Measurements from ENCODE around the gene CD207.
"Not testable (repeated sequence)": the region's sequence is repeated elsewhere in the genome, so short reads cannot be mapped to it uniquely, and the experiment has no call there.

The CD207 gene

DNA sequence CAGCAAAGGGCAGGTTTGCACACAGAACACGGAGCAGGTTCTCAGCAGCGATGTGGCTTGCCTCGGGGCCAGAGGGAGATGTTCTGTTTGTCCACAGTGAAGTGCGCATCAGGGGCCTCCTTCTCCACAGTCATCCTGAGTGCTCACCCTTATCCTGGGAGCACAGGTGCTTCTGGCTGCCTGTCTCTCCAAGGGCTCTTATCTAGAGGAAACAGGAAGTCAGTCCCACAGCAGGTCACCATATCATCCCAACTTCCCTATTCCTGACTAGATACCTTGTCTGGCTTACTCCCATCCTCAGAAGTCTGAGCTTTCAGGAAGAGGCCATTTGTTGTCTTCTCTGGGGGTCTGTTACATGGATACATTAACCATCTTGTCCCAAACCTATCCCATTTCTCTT is at the start of gene CD207:
Gene CD207 (minus strand): TSS at position 174 of the 400 bp plus-strand sequence. CDS start 40 bp downstream, at position 134.
- no peak for DNase-seq (ENCODE audit: low read depth, low spot score)

DNA sequence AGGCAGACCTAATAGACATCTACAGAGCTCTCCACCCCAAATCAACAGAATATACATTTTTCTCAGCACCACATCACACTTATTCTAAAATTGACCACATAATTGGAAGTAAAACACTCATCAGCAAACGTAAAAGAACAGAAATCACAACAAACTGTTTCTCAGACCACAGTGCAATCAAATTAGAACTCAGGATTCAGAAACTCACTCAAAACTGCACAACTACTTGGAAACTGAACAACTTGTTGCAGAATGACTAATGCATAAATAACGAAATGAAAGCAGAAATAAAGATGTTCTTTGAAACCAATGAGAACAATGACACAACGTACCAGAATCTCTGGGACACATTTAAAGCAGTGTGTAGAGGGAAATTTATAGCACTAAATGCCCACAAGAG is 42.9 kb upstream of the CD207 start:
- not testable (repeated sequence) for DNase-seq (ENCODE audit: low read depth, low spot score)

DNA sequence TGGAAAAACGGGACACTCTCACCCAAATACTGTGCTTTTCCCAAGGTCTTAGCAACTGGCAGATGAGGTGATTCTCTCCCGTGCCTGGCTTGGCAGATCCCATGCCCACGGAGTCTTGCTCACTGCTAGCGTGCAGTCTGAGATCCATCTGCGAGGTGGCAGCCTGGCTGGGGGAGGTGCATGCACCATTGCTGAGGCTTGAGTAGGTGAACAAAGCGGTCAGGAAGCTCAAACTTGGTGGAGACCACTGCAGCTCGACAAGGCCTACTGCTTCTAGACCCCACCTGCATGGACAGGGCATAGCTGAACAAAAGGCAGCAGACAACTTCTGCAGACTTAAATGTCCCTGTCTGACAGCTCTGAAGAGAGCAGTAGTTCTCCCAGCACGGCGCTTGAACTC is 40.5 kb upstream of the CD207 start:
- not testable (repeated sequence) for DNase-seq (ENCODE audit: low read depth, low spot score)

- no peak for DNase-seq (ENCODE audit: low read depth, low spot score)
Observed at GRCh38 chr2:70873541-70873940, 37.9 kb upstream of the CD207 start.

- DNase-seq (ENCODE audit: low read depth, low spot score): peak; percentile 33
Observed at GRCh38 chr2:70871398-70872211, 36.0 kb upstream of the CD207 start.

DNA sequence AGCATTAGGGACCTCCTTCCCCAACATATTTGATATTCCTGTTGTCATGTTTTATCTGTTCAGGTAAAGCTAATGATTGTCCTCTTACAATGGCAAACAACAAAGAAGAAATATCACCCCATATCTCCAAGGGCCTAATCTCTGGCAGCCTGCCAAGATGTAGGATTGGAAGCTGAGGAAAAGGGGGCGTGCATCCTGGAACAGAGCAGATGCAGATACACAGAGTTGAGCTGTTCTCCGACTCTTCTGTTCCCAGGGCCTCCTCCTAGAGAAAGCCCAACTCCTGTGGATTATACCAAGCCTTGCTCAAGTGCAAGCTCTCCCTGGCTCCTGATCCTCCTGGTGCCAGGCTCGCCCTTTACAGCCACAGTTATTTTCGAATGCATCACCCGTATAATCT is 35.2 kb upstream of the CD207 start:
- no peak for DNase-seq (ENCODE audit: low read depth, low spot score)

DNA sequence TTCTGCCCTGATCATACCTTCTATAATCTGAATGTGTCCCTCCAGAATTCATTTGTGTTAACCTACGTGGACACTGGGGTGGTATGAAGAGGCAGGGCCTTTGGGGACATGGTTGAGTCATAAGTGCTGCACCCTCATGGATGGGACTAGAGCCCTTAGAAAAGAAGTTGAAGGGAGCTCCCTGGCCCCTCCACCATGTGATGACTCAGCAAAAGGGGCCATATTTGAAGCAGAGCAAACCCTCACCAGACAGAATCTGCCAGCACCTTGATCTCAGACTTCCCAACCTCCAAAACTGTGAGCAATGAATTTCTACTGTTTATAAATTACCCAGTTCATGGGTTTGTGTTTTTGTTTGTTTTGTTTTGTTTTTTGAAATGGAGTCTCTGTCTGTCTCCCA is 33.4 kb upstream of the CD207 start:
- DNase-seq (ENCODE audit: low read depth, low spot score): no peak

DNA sequence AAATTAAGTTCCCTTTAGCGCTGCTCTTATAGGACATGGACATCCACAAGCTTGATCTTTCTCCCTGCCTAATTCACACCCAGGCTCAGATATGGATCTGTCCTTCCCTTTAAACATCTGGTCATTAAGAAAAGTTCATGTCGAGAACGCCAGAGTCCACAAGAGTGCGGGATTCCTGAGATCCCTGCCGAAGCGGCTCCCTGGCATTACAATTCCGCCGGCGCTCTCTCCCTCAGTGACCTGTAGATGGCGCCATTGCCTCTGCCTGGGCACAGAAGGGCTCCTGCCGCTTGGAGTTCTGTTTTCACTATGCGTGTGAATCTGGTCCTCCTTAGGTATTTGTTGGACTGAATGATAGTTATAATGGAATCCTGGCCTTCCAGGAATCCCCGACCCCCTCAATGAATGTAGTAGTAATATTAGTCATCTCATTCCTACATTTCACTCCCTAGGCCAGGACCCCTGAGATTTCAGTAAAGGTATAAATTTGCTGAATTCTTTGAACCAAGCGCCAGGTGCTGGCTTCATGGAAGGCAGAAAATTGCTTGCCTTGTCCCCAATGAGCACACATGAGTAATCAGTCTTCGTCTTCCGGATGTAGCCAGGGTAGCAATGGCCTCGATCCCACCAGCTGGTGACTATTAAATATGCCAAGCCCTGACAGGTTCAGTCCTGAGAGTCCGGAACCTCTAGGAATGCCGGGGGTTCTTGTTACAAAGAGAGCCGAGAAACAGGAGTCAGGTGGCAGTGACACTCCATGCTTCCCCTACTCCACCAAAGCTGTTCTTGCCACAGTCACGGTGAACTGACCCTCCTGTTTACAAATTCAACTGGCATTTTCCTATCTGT is 26.4 kb upstream of the CD207 start:
- peak; percentile 37 for DNase-seq (ENCODE audit: low read depth, low spot score)

DNA sequence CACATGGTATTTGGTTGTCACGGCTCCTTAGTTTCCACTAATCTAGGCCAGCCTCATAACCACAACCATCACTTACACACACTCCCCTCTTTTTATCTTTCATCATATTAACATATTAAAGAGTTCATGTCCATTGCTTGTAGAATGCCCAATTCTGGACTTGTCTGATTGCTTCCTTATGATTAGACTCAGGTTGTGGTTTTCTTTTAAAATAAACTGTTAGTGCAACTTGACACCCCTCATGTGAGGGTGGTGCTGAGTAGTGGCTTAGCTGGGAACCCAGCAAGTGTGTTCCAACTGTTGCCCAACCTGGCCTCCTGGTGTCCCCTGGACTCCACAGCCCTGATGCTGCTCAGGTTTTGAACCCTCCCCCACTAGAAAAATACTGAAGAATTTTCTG is 20.1 kb upstream of the CD207 start:
- DNase-seq (ENCODE audit: low read depth, low spot score): no peak

GRCh38 chr2:70854411-70854810 is 18.8 kb upstream of the CD207 start:
- no peak for DNase-seq (ENCODE audit: low read depth, low spot score)

DNA sequence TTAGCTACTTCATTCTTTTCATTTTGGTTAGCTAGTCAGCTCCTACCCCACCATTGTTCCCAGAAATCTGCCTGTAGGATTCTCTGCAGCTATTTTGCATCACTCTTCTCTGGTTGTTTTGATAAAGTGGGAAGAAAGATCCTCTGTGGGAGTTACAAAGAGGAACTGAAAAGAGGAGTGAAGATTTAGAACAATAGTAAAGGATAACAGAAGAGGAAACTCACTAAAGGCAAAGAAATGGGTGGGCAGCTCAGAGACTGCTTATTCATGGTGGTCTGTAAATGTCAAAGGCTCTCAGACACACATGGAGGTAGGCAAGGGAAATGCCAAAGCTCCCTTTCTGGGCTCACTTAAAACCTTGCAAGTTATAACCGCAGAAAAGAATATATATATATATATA is 17.2 kb upstream of the CD207 start:
- DNase-seq (ENCODE audit: low read depth, low spot score): no peak

DNA sequence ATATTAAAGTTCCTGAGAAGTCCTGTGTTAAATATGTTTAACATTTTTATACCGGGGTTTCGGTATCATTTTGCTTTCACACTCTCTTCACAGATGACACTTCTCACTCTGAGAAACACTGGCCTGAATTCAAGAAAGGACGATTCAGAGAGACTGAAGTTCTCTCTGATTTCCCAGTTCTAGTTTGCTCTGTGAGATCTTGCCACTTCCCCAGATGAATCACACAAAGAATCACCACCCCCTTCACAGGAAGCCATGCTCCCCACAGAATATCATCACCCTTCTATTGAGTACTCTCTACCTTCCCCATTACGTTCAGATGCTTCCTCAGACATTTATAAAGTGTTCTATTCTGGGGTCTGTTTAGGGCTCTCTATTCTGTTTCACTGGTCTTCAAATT is 16.1 kb upstream of the CD207 start:
- DNase-seq (ENCODE audit: low read depth, low spot score): no peak

DNA sequence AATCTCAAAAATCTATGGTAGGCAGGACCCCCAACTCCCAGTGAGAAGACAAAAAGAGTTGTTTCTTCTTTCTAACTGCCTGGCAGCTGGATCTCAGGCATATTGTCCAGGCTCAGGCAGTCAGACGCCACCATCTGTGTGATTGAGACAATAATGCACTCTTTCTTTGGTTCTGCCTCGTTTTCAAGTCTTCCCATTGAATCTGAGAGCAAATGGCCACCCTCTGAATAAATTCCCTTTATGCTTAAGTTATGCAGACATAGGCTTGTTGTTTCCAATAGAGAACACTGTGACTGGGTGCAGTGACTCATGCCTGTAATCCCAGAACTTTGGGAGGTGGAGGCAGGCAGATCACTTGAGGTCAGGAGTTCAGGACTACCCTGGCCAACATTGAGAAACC is 15.3 kb upstream of the CD207 start:
- no peak for DNase-seq (ENCODE audit: low read depth, low spot score)

DNA sequence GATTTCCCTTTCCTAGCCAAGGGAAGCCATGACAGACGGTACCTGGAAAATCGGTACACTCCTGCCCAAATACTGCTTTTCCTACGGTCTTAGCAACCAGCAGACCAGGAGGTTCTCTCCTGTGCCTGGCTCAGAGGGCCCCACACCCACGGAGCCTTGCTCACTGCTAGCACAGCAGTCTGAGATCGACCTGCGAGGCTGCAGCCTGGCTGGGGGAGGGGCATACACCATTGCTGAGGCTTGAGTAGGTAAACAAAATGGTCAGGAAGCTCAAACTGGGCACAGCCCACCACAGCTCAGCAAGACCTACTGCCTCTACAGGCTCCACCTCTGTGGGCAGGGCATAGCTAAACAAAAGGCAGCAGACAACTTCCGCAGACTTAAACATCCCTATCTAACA is 6.8 kb upstream of the CD207 start:
- no peak for DNase-seq (ENCODE audit: low read depth, low spot score)

GRCh38 chr2:70837980-70838925 is 2.6 kb upstream of the CD207 start:
- DNase-seq (ENCODE audit: low read depth, low spot score): no peak

DNA sequence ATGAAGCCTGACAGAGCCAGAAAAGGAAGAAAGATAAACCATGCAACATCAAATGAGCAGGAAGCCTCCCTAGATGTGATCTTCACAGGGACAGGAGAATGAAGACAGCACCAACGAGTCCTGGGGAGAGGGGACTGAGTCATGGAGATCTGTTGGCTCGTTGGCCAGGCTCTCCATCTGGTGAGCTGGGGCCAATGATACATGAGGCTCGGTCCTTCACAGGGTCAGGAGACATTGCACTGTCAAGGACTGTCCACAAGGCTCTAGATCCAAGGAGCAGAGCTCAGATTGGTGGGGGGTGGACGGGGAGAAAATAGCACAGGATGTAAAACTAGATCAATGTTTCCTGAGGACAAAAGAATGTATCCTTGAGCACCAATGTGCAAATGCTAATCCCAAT is 735 bp downstream of the CD207 start:
- DNase-seq (ENCODE audit: low read depth, low spot score): no peak

GRCh38 chr2:70834106-70834505 is 1.5 kb downstream of the CD207 start:
- no peak for DNase-seq (ENCODE audit: low read depth, low spot score)

- DNase-seq (ENCODE audit: low read depth, low spot score): no peak
Observed at GRCh38 chr2:70833246-70833645, 2.4 kb downstream of the CD207 start.

DNA sequence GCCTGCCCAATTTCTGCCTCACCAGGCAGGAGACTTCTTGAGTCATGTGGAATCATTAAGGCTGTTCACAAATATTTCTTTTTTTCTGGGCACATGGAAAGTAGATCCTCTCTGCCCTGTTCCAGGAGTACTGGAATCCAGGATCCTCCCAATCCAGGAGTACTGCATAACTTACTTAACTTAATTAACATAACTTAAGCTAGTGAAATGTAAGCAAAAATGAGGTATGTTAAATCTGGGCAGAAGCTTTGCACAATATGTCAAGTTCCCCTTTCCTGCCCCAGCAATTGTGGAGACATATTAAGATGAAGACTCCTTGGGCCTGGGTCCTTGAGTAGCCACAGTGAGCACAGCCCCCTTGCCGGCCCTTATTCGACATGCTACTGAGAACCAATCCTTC is 3.2 kb downstream of the CD207 start:
- no peak for DNase-seq (ENCODE audit: low read depth, low spot score)

DNA sequence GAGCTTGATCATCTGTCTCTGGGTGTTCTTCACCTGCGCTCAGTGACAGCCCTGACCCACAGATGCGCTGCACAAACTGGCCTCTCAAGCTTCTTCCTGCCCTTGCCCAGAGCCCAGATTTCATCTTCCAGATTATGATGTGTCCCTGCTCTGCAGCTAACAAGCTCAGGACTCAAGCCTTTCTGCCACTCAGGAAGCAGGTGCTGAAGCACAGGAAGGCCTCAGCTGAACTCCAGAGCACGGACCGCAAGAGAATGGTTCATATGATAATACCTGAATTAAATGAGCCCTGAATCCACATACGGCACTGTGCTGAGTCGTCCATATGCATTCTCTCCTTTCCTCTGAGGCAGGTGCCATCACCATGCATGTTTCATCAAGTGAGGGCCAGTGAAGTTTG is 3.8 kb downstream of the CD207 start:
- DNase-seq (ENCODE audit: low read depth, low spot score): no peak

- DNase-seq (ENCODE audit: low read depth, low spot score): no peak
Observed at GRCh38 chr2:70830366-70830765, 5.2 kb downstream of the CD207 start.

DNA sequence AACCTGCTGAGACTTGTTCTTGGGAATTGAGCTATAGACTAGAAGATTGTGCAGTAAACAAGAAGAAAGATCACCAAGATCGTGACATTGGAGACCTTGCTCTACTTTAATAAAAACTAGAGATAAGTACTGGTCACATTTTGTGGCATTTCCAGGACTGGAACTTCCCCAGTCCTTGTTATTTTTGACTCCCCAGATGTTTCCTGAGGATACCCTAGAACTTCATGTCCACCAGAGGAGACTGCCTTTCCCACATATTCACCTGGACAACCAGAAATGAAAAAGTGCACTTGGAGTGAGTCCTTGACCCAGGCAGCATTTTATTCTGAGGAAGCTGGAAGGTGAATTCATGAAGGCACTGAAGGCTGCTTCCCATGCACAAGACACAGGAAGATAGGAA is 5.7 kb downstream of the CD207 start:
- DNase-seq (ENCODE audit: low read depth, low spot score): no peak

All from smooth muscle cell of the brain vasculature (primary cell).